GM06990 (cell line): Measurements from ENCODE around the gene MGMT.

Experiments used
- DNase-seq: peaks from one replicate; pipeline ENCODE4 v3.0.0-alpha.2; 2011; ENCODE audit not compliant: insufficient read length; ENCODE audit errors: extremely low read depth
- H3K27me3 ChIP-seq: replicated peaks from 2 replicates; pipeline ENCODE4 v1.6.0; 2011; ENCODE audit warnings: low read length; ENCODE audit not compliant: control insufficient read depth, insufficient read depth
- H3K36me3 ChIP-seq: 2 replicates; pipeline ENCODE4 v1.5.1; 2011; ENCODE audit warnings: low read length; ENCODE audit not compliant: control insufficient read depth, insufficient read depth
- H3K4me3 ChIP-seq: replicated peaks from 2 replicates; pipeline ENCODE4 v1.5.1; 2011; ENCODE audit warnings: low read depth, mild to moderate bottlenecking, control low read depth, low read length
- TF ChIP-seq, protein P1 (sequence below): IDR thresholded peaks from 2 replicates; pipeline ENCODE4 v1.5.1; 2011; ENCODE audit warnings: low read length, control low read depth, mild to moderate bottlenecking, inconsistent platforms; ENCODE audit not compliant: insufficient read depth, poor library complexity, severe bottlenecking

MGMT gene

GRCh38 chr10:129728905-129729795 lies 262.1 kb downstream of the MGMT start:
- TF ChIP-seq, protein P1, sequence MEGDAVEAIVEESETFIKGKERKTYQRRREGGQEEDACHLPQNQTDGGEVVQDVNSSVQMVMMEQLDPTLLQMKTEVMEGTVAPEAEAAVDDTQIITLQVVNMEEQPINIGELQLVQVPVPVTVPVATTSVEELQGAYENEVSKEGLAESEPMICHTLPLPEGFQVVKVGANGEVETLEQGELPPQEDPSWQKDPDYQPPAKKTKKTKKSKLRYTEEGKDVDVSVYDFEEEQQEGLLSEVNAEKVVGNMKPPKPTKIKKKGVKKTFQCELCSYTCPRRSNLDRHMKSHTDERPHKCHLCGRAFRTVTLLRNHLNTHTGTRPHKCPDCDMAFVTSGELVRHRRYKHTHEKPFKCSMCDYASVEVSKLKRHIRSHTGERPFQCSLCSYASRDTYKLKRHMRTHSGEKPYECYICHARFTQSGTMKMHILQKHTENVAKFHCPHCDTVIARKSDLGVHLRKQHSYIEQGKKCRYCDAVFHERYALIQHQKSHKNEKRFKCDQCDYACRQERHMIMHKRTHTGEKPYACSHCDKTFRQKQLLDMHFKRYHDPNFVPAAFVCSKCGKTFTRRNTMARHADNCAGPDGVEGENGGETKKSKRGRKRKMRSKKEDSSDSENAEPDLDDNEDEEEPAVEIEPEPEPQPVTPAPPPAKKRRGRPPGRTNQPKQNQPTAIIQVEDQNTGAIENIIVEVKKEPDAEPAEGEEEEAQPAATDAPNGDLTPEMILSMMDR, result no peak

DNA sequence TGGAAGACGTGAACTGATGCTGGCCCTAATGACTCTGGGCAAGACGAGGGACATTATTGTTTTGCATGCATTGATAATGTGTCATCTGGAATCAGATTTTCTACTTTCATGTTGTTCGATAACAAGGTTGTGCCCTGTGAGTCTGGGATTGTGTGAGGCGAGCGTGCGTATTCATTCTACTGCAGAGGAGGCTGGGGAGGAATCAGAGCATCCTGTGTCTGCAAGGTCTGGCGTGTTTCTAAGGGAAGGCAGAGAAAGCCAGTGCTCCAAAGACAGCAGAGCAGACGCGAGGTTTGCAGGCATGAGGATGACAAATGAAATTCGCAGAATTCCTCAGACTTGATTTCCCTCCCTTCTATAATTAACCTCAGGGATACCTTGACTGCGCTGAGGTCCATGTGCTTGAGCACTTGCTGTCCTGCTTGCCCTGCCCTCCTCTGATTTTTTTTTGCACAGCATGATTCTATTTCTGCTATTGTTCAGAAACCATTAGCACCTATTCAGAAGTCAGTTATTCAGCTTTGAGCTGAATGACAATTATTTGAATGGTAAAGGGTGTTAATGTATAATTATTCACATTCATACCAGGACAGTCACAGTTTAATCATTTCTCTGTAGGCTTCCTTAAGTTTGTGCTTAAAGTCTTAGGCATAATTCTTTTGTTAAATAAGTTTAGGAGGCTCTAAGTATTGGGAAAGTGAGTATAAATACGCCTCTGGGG lies 263.4 kb downstream of the MGMT start:
- TF ChIP-seq, protein P1, result no peak
- H3K27me3 ChIP-seq, result no peaks in the 10 kb centered on the region
- no peaks in the 10 kb centered on the region for H3K36me3 ChIP-seq
- no peak overlapping the region for H3K4me3 ChIP-seq
- no peak for DNase-seq

More at GRCh38 chr10:129728905-129729795, 262.1 kb downstream of the MGMT start:
- Histone ChIP-seq H3K36me3 (no peaks in the 10 kb centered on the region), H3K4me3 (no peak overlapping the region), H3K27me3 (no peaks in the 10 kb centered on the region)
- DNase-seq, result no peak

DNA sequence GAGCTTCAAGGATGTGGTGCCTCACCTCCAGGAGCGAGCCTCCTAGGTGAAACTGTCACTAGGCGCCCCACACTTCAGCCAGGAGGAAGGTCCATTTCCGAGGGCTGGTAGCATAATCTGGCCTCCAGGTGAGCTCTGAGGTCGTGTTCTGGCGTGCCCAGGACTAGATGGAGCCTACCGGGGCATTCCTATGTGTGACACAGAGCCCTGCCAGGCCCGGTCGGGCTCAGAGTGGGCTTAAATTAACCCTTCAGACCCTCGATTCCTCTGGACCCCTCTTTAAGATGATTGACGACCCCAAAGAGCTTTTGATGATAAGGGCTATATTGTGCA lies 263.9 kb downstream of the MGMT start:
- no peak for DNase-seq
- Histone ChIP-seq H3K27me3 (no peaks in the 10 kb centered on the region), H3K4me3 (no peak overlapping the region), H3K36me3 (no peaks in the 10 kb centered on the region)
- TF ChIP-seq, protein P1, result no peak

- TF ChIP-seq, protein P1, result no peak
- Histone ChIP-seq H3K4me3 (no peak overlapping the region), H3K27me3 (no peaks in the 10 kb centered on the region), H3K36me3 (no peaks in the 10 kb centered on the region)
- DNase-seq, result no peak
Measured at GRCh38 chr10:129740532-129741279, 273.7 kb downstream of the MGMT start.

DNA sequence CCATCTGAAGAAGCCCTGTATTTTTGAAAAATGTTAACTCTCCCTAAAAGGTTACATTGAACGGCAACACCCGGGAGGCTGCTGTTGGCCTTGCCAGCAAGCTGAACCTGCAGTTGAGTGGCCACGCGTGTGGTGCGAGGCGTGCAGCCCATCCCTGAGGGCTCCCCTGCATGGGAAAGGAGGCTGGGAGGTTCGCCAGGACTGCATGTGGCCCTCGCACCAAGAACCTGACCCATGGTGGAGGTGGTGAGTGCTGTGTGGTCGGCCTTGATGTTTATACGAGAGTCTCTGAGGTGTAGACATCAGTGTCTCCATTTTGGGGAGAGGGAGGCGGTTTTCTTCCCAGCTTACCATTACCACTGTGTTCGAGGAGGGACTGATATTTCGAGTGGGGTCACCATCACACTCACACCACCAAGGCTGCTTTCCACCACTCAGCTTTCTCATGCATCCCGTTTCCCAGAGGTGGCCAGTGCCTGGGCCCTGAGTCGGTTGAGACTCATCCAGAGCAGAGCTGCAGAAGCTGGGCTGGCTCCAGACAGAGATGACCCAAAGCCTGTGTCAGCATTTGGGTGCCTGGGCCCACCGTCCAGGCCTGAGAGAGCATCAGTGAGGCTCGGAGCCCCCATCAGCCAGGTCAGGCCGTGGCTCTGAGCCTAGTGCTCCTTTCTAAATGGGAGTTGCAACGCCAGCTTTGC lies 274.4 kb downstream of the MGMT start:
- TF ChIP-seq, protein P1, result no peak
- Histone ChIP-seq H3K4me3 (no peak overlapping the region), H3K36me3 (no peaks in the 10 kb centered on the region), H3K27me3 (no peaks in the 10 kb centered on the region)
- DNase-seq, result no peak
